Right lobe of liver (tissue), 6 donors: ENCODE data around the gene KLK3. TPM values are rescaled to one million over a fixed set of nuclear protein-coding genes. Genes with fewer than 3 reads are reported as not detected.

Source experiments
- ATAC-seq, 4 donors: fragments of 200-7000 bp; cut with Tn5 transposase; one replicate each; pipeline ENCODE4 v1.9.1; 2020; ENCODE audit warnings: mild to moderate bottlenecking in 4 of 4, moderate library complexity in 4 of 4
- DNase-seq, 3 donors: peaks; one replicate each; pipeline ENCODE4 v3.0.0-alpha.2; 2020
- H3K27ac ChIP-seq, 3 donors: fragments of 200-600 bp; one replicate each; pipeline ENCODE4 v1.8.0; 2022
- H3K27me3 ChIP-seq, 2 donors: fragments of 200-600 bp; one replicate each; pipeline ENCODE4 v1.8.0; 2022
- H3K36me3 ChIP-seq, 4 donors: fragments of 200-600 bp; sonication (generic) in 1 of 4; one replicate each; pipeline versions ENCODE4 v1.5.1 to v1.8.0; 2017 to 2022; ENCODE audit warnings: control low read depth in 1 of 4
- H3K4me1 ChIP-seq, 4 donors: fragments of 200-600 bp; sonication (generic) in 1 of 4; one replicate each; pipeline versions ENCODE4 v1.5.1 to v1.8.0; 2017 to 2022; ENCODE audit warnings: control low read depth in 1 of 4
- H3K4me3 ChIP-seq, 3 donors: fragments of 200-600 bp; one replicate each; pipeline ENCODE4 v1.8.0; 2022
- H3K9me3 ChIP-seq, 4 donors: fragments of 200-600 bp; sonication (generic) in 1 of 4; one replicate each; pipeline versions ENCODE4 v1.5.1 to v1.8.0; 2017 to 2022; ENCODE audit warnings: control low read depth in 1 of 4
- POLR2A ChIP-seq: fragments of 450-650 bp; IDR thresholded peaks from one replicate; pipeline ENCODE4 v1.6.1; 2017; ENCODE audit warnings: antibody characterized with exemption, mild to moderate bottlenecking
- WGBS: methylation state at CpG from one replicate; pipeline ENCODE4 v1.1.6; 2018; ENCODE audit warnings: low coverage, low lambda C conversion rate; ENCODE audit not compliant: insufficient coverage; ENCODE audit errors: missing lambda C conversion rate; 5-methylcytosine and 5-hydroxymethylcytosine counted together
- intact Hi-C, 2 donors: fragments of 100-400 bp; cut with DNase I; formaldehyde crosslinking; loops; one replicate each; pipeline versions ENCODE4 v1.11.2 to v1.14.1; 2022
- total RNA-seq, 6 experiments: library from RNA; depleted of rRNA in 2 of 6; stranded (reverse); fragments of >200 nt in 2 of 6; fragmentation: NEBNext Ultra II Directional in 3 of 6; extraction: Animal tissue kit (Norgen Biotek cat#: 25700) in 3 of 6; gene quantifications; one replicate each; pipeline versions ENCODE4 v1.1.0 to v1.2.4, GENCODE V29; 2016 to 2023
- TF ChIP-seq, protein P1 (sequence below), 4 donors: fragments of 200-600 bp in 3 of 4; fragments of 450-650 bp in 1 of 4; IDR thresholded peaks; one replicate each; pipeline versions ENCODE4 v1.5.1 to v1.8.0; 2016 to 2022; ENCODE audit warnings: antibody characterized with exemption in 4 of 4, mild to moderate bottlenecking in 2 of 4
- donor health status: DM: no; HTN: yes; CAD: no.
- donor health status: DM: no; HTN: no; CAD: no.
- donor health status: DM: no; HTN: no; CAD: no.
- donor health status: DM: no; HTN: yes; CAD: no.
- donor health status: DM: no; HTN: yes; CAD: no.

Gene KLK3
- total RNA-seq, 6 experiments from 2014 or later: not detected

DNA sequence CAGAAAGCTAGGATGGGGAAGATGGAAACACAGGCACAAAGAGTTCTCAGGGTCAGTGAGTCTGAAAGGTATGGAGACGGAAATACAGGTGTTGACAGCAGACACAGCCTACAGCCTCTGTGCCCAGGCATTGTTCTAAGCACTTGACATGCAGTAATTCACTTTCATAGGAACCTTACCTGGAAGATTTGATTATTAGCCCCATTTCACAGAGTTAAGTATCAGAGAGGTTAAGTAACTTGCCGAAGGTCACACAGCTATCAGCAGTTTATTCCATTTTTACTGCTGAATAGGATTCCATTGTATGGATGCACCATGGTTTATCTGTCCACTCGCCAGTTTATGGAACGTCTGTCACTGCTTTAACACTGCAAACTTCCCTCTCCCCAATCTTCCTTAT lies 43.3 kb downstream of the KLK3 start:
- no peaks in the 10 kb centered on the region for H3K36me3 ChIP-seq
- H3K9me3 ChIP-seq: no peaks in the 10 kb centered on the region
- intact Hi-C loops: no loop called here
- 48% methylated on average over 4 of the region's 4 CpGs for WGBS
- DNase-seq: no peak
- no peak overlapping the region for H3K27ac ChIP-seq
- no peak for ATAC-seq
- H3K4me1 ChIP-seq: no peaks in the 10 kb centered on the region
- TF ChIP-seq, protein P1, sequence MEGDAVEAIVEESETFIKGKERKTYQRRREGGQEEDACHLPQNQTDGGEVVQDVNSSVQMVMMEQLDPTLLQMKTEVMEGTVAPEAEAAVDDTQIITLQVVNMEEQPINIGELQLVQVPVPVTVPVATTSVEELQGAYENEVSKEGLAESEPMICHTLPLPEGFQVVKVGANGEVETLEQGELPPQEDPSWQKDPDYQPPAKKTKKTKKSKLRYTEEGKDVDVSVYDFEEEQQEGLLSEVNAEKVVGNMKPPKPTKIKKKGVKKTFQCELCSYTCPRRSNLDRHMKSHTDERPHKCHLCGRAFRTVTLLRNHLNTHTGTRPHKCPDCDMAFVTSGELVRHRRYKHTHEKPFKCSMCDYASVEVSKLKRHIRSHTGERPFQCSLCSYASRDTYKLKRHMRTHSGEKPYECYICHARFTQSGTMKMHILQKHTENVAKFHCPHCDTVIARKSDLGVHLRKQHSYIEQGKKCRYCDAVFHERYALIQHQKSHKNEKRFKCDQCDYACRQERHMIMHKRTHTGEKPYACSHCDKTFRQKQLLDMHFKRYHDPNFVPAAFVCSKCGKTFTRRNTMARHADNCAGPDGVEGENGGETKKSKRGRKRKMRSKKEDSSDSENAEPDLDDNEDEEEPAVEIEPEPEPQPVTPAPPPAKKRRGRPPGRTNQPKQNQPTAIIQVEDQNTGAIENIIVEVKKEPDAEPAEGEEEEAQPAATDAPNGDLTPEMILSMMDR (IDR thresholded peaks at IDR 0.05): no peak
- no peak for TF ChIP-seq POLR2A
- H3K4me3 ChIP-seq: no peak overlapping the region
- H3K27me3 ChIP-seq: no peaks in the 10 kb centered on the region

DNA sequence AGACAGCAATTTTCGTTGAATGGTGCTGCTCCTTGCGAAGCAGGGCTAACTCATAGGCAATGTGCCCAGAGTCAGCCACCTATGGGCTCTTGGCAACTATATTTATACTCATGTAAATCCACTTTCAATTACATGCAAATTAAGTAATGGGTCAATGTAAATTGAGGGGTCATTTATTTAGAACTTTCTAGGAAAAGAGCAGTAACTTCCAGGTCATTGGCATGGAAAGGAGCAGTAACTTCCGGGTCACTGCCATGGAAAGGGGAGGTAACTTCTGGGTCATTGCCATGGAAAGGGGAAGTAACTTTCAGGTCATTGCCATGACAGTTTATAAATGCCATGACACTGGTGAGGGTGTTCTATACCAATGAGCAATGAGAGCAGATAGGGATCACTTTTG lies 44.9 kb downstream of the KLK3 start:
- no peaks in the 10 kb centered on the region for H3K9me3 ChIP-seq
- H3K36me3 ChIP-seq: no peaks in the 10 kb centered on the region
- no peaks in the 10 kb centered on the region for H3K4me1 ChIP-seq
- intact Hi-C loops: no loop called here
- DNase-seq: no peak
- 75% methylated on average over 3 of the region's 3 CpGs for WGBS
- no peak overlapping the region for H3K4me3 ChIP-seq
- TF ChIP-seq POLR2A: no peak
- TF ChIP-seq, protein P1 (IDR thresholded peaks at IDR 0.05): no peak
- H3K27me3 ChIP-seq: no peaks in the 10 kb centered on the region
- H3K27ac ChIP-seq: no peak overlapping the region
- ATAC-seq: no peak

DNA sequence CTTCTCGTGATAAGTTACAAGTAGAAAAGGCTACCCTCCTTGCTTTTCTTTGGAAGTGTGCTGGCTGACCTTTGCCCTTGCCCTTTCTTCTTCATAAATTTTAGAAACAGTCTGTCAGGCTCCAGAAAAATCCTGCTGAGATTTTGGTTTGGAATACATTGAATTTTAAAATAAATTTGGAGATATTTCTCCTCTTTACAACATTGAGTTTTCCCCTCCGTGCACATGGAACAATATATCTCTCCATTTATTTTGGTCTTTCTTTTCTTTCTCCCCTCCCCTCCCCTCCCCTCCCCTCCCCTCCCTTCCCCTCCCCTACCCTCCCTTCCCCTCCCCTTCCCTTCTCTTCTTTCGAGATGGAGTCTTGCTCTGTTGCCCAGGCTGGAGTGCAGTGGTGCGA lies 47.9 kb downstream of the KLK3 start:
- Histone ChIP-seq H3K36me3 (no peaks in the 10 kb centered on the region), H3K27me3 (peaks cover 0 to 6% of the 10 kb centered on the region in 2 donors), H3K27ac (no peak overlapping the region), H3K9me3 (no peaks in the 10 kb centered on the region), H3K4me1 (no peaks in the 10 kb centered on the region), H3K4me3 (no peak overlapping the region)
- TF ChIP-seq, protein P1 (IDR thresholded peaks at IDR 0.05): no peak
- TF ChIP-seq POLR2A: no peak
- ATAC-seq (no peak), DNase-seq (no peak)
- intact Hi-C loops: no loop called here
- 47% methylated on average over 4 of the region's 4 CpGs for WGBS

DNA sequence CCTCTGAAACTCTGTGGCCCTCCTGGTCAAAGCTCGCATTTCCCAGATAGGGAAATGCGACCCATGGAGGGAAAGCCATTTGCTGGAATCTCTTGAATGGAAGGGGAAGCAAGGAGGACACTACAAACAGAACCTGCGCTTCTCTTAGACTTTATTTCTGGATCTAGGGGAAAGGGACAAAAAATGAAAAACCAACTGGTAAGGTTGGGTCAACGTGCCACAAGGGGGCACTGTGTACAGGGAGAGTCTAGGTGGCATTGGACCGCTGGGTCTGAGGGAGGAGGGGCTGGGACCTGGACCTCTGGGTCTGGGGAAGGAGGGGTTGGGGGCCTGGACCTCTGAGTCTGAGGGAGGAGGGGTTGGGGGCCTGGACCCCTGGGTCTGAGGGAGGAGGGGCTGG lies 51.5 kb downstream of the KLK3 start:
- no peak overlapping the region for H3K4me3 ChIP-seq
- no peaks in the 10 kb centered on the region for H3K9me3 ChIP-seq
- TF ChIP-seq, protein P1 (IDR thresholded peaks at IDR 0.05): peak in 2 of 4 donors; percentile 28 to 38
- TF ChIP-seq POLR2A: no peak
- no peak overlapping the region for H3K27ac ChIP-seq
- peaks cover 0 to 6% of the 10 kb centered on the region in 2 donors for H3K27me3 ChIP-seq
- no peak for DNase-seq
- intact Hi-C loops: no loop called here
- peak in 1 of 4 donors; percentile 39 for ATAC-seq
- no peaks in the 10 kb centered on the region for H3K4me1 ChIP-seq
- 9% methylated on average over 5 of the region's 5 CpGs for WGBS
- no peaks in the 10 kb centered on the region for H3K36me3 ChIP-seq

DNA sequence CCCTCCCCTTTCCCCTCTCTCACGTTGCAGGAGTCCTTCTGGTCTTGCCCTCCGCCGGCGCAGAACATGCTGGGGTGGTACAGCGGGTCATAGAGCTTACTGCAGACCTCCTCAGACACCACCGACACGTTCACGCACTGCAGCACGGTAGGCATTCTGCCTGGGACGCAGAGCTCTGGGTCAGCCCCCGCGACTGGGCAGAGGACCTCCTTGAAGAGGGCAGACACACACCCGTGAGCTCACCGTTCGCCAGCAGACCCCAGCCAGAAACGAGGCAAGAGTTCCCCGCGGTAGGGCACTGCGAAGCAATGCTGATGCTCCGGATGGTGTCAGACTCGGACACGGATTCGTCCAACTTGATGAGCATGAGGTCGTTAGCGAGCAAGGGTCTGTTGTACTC lies 53.6 kb downstream of the KLK3 start:
- peaks cover 0 to 6% of the 10 kb centered on the region in 2 donors for H3K27me3 ChIP-seq
- TF ChIP-seq POLR2A: no peak
- TF ChIP-seq, protein P1 (IDR thresholded peaks at IDR 0.05): no peak
- intact Hi-C loops: no loop called here
- H3K9me3 ChIP-seq: no peaks in the 10 kb centered on the region
- no peak for DNase-seq
- no peaks in the 10 kb centered on the region for H3K4me1 ChIP-seq
- no peak overlapping the region for H3K27ac ChIP-seq
- WGBS: 33% methylated on average over 8 of the region's 25 CpGs
- H3K36me3 ChIP-seq: no peaks in the 10 kb centered on the region
- no peak for ATAC-seq
- H3K4me3 ChIP-seq: no peak overlapping the region
